IMR-90 (cell line): ENCODE measurements around the gene PLEKHG5. TPM values are rescaled to one million over a fixed set of nuclear protein-coding genes. Genes with fewer than 3 reads are reported as not detected.

Source experiments
- ATAC-seq: fragments of 200-7000 bp; cut with Tn5 transposase; 2 replicates; pipeline ENCODE4 v1.9.1; 2020; ENCODE audit warnings: low read depth, mild to moderate bottlenecking, moderate library complexity
- BruUV-seq: library from RNA; stranded (reverse); fragments of 400-500 nt; replicated peaks from 2 replicates; lab custom pipeline; 2021; lab: Mats Ljungman, UMichigan
- CTCF ChIA-PET: fragments of 300-600 bp; formaldehyde crosslinking; extraction: SDS; loops from one replicate; lab custom pipeline; 2021; ENCODE audit warnings: antibody characterized with exemption; lab: Yijun Ruan, JAX
- POLR2A ChIA-PET: fragments of 300-600 bp; sonication (Branson Sonifier 250); formaldehyde crosslinking; loops from one replicate; lab custom pipeline; 2022; ENCODE audit warnings: antibody characterized with exemption; ENCODE audit not compliant: unreplicated experiment; lab: Charles Lee
- DNase-seq: peaks from one replicate; pipeline ENCODE4 v3.0.0; 2013
- H2AFZ ChIP-seq: replicated peaks from 2 replicates; pipeline ENCODE3; 2013; ENCODE audit warnings: low read length, mild to moderate bottlenecking; ENCODE audit not compliant: poor library complexity
- H2AK5ac ChIP-seq: 2 replicates; pipeline ENCODE4 v1.6.1; 2013; ENCODE audit warnings: low read depth, low read length, inconsistent platforms
- H2AK9ac ChIP-seq: replicated peaks from 2 replicates; pipeline ENCODE3; 2013; ENCODE audit warnings: mild to moderate bottlenecking, low read depth, low read length, moderate library complexity; ENCODE audit not compliant: poor library complexity
- H2BK120ac ChIP-seq: 2 replicates; pipeline ENCODE4 v1.6.1; 2013; ENCODE audit warnings: low read depth, low read length, inconsistent platforms
- H2BK15ac ChIP-seq: 3 replicates; pipeline ENCODE4 v1.6.1; 2013; ENCODE audit warnings: low read depth, low read length, inconsistent platforms
- H2BK20ac ChIP-seq: 2 replicates; pipeline ENCODE4 v1.6.1; 2013; ENCODE audit warnings: low read depth, mild to moderate bottlenecking, inconsistent platforms, low read length, moderate library complexity
- H2BK5ac ChIP-seq: 2 replicates; pipeline ENCODE4 v1.6.1; 2013; ENCODE audit warnings: mild to moderate bottlenecking, low read depth, low read length, inconsistent platforms; ENCODE audit not compliant: poor library complexity, severe bottlenecking
- H3K14ac ChIP-seq: replicated peaks from 2 replicates; pipeline ENCODE4 v1.6.1; 2013; ENCODE audit warnings: low read depth, low read length, inconsistent platforms
- H3K18ac ChIP-seq: 2 replicates; pipeline ENCODE4 v1.6.1; 2013; ENCODE audit warnings: low read depth, low read length, control low read depth
- H3K23ac ChIP-seq: 2 replicates; pipeline ENCODE4 v1.6.1; 2013; ENCODE audit warnings: low read depth, low read length, inconsistent platforms
- H3K27ac ChIP-seq: 2 replicates; pipeline ENCODE4 v1.5.1; 2013; ENCODE audit warnings: mild to moderate bottlenecking, control low read depth, low read length; ENCODE audit not compliant: insufficient read depth
- H3K27me3 ChIP-seq: 2 replicates; pipeline ENCODE4 v1.6.1; 2013; ENCODE audit warnings: low read length; ENCODE audit not compliant: control insufficient read depth, insufficient read depth
- H3K36me3 ChIP-seq: 2 replicates; pipeline ENCODE4 v1.6.1; 2013; ENCODE audit warnings: low read length, mixed read lengths; ENCODE audit not compliant: control insufficient read depth, insufficient read depth
- H3K4ac ChIP-seq: 2 replicates; pipeline ENCODE4 v1.6.1; 2013; ENCODE audit warnings: low read depth, low read length, inconsistent platforms
- H3K4me1 ChIP-seq: 2 replicates; pipeline ENCODE4 v1.6.1; 2013; ENCODE audit warnings: low read length, mixed read lengths; ENCODE audit not compliant: control insufficient read depth, insufficient read depth
- H3K4me2 ChIP-seq: 2 replicates; pipeline ENCODE4 v1.6.1; 2013; ENCODE audit warnings: low read depth, mild to moderate bottlenecking, control low read depth, low read length, moderate library complexity
- H3K4me3 ChIP-seq: 2 replicates; pipeline ENCODE4 v1.5.1; 2013; ENCODE audit warnings: low read depth, mild to moderate bottlenecking, control low read depth, low read length, moderate library complexity; ENCODE audit not compliant: insufficient read depth
- H3K56ac ChIP-seq: 2 replicates; pipeline ENCODE4 v1.6.1; 2013; ENCODE audit warnings: low read length, inconsistent platforms; ENCODE audit not compliant: insufficient read depth; ENCODE audit errors: extremely low read depth
- H3K79me1 ChIP-seq, 2 experiments: 2 replicates each; pipeline ENCODE4 v1.6.1; 2013; ENCODE audit warnings: low read length in 2 of 2, inconsistent platforms in 1 of 2, low read depth in 1 of 2
- H3K9ac ChIP-seq: 2 replicates; pipeline ENCODE4 v1.6.1; 2013; ENCODE audit warnings: low read depth, low read length, control low read depth
- H3K9me1 ChIP-seq: 2 replicates; pipeline ENCODE4 v1.6.1; 2013; ENCODE audit warnings: low read length, inconsistent platforms; ENCODE audit not compliant: insufficient read depth
- H3K9me3 ChIP-seq: 2 replicates; pipeline ENCODE4 v1.6.1; 2013; ENCODE audit warnings: low read length; ENCODE audit not compliant: control insufficient read depth, insufficient read depth
- H4K20me1 ChIP-seq: 2 replicates; pipeline ENCODE4 v1.6.1; 2013; ENCODE audit warnings: low read length, inconsistent platforms; ENCODE audit not compliant: insufficient read depth
- H4K5ac ChIP-seq: 2 replicates; pipeline ENCODE4 v1.6.1; 2013; ENCODE audit warnings: mild to moderate bottlenecking, low read depth, low read length, control low read depth
- H4K8ac ChIP-seq, 2 experiments: 2 replicates each; pipeline ENCODE4 v1.6.1; 2013; ENCODE audit warnings: low read depth in 2 of 2, low read length in 2 of 2, control low read depth in 1 of 2, inconsistent platforms in 1 of 2
- H4K91ac ChIP-seq: 2 replicates; pipeline ENCODE4 v1.6.1; 2013; ENCODE audit warnings: low read depth, low read length, inconsistent platforms; ENCODE audit not compliant: insufficient read depth
- BHLHE40 ChIP-seq: fragments of 150-350 bp; IDR thresholded peaks from 2 replicates; pipeline ENCODE4 v1.6.1; 2016; ENCODE audit warnings: mild to moderate bottlenecking, low read depth, low read length
- CEBPB ChIP-seq: IDR thresholded peaks from 2 replicates; pipeline ENCODE4 v1.6.1; 2012; ENCODE audit warnings: low read depth, low read length, improper control_type of control experiment
- CHD1 ChIP-seq: IDR thresholded peaks from 2 replicates; pipeline ENCODE4 v1.6.1; 2012; ENCODE audit warnings: low read depth, low read length, improper control_type of control experiment
- CTCF ChIP-seq: conservative IDR thresholded peaks from 2 replicates; pipeline ENCODE4 v1.5.1; 2012; ENCODE audit warnings: mild to moderate bottlenecking, low read depth, low read length, improper control_type of control experiment
- ELK1 ChIP-seq: fragments of 150-350 bp; IDR thresholded peaks from 2 replicates; pipeline ENCODE4 v1.6.1; 2016; ENCODE audit warnings: low read depth, mild to moderate bottlenecking, low read length, moderate library complexity, borderline replicate concordance
- FOS ChIP-seq: fragments of 150-350 bp; IDR thresholded peaks from 2 replicates; pipeline ENCODE4 v1.6.1; 2016; ENCODE audit warnings: low read depth, low read length
- MAFK ChIP-seq: IDR thresholded peaks from 2 replicates; pipeline ENCODE4 v1.6.1; 2012; ENCODE audit warnings: low read depth, low read length, improper control_type of control experiment
- MAZ ChIP-seq: IDR thresholded peaks from 2 replicates; pipeline ENCODE4 v1.6.1; 2012; ENCODE audit warnings: low read depth, mild to moderate bottlenecking, low read length, improper control_type of control experiment, moderate library complexity, borderline replicate concordance
- MXI1 ChIP-seq: IDR thresholded peaks from 2 replicates; pipeline ENCODE4 v1.6.1; 2012; ENCODE audit warnings: low read depth, mild to moderate bottlenecking, low read length, moderate library complexity, borderline replicate concordance
- NFE2L2 ChIP-seq: fragments of 150-350 bp; IDR thresholded peaks from 2 replicates; pipeline ENCODE4 v1.6.1; 2016; ENCODE audit warnings: low read depth, mild to moderate bottlenecking, low read length
- POLR2A ChIP-seq: IDR thresholded peaks from 2 replicates; pipeline ENCODE4 v1.6.1; 2012; ENCODE audit warnings: mild to moderate bottlenecking, low read depth, low read length
- RAD21 ChIP-seq: IDR thresholded peaks from 2 replicates; pipeline ENCODE4 v1.6.1; 2012; ENCODE audit warnings: low read length, improper control_type of control experiment
- RCOR1 ChIP-seq: IDR thresholded peaks from 2 replicates; pipeline ENCODE4 v1.6.1; 2012; ENCODE audit warnings: mild to moderate bottlenecking, low read length, improper control_type of control experiment; ENCODE audit not compliant: insufficient replicate concordance
- RFX5 ChIP-seq: IDR thresholded peaks from 2 replicates; pipeline ENCODE4 v1.8.0; 2012; ENCODE audit warnings: low read depth, mild to moderate bottlenecking, low read length, moderate library complexity
- SMC3 ChIP-seq: fragments of 150-350 bp; IDR thresholded peaks from 2 replicates; pipeline ENCODE4 v1.6.1; 2016; ENCODE audit warnings: low read depth, mild to moderate bottlenecking, antibody characterized with exemption, low read length, moderate library complexity
- USF2 ChIP-seq: fragments of 150-350 bp; IDR thresholded peaks from 2 replicates; pipeline ENCODE4 v1.6.1; 2017; ENCODE audit warnings: mild to moderate bottlenecking, antibody characterized with exemption, low read length, low read depth
- WGBS, 2 experiments: methylation state at CpG; one replicate each; pipeline versions ENCODE4 v1.1.5 to v1.1.7; 2013; ENCODE audit warnings: missing lambda C conversion rate in 2 of 2; ENCODE audit not compliant: insufficient read length in 1 of 2; ENCODE audit errors: extremely low coverage in 2 of 2; 5-methylcytosine and 5-hydroxymethylcytosine counted together
- dilution Hi-C: fragments of 300-500 bp; cut with HindIII; formaldehyde crosslinking; loops from one replicate; pipeline ENCODE4 v1.14.3; 2018; ENCODE audit warnings: low sequenced_read_pairs; ENCODE audit not compliant: unreplicated experiment
- in situ Hi-C: fragments of 300-500 bp; cut with MboI; formaldehyde crosslinking; loops from 3 replicates; pipeline ENCODE4 v1.14.3; 2019; ENCODE audit warnings: low sequenced_read_pairs, inconsistent platforms, mixed read lengths
- intact Hi-C: fragments of 100-400 bp; cut with micrococcal nuclease; formaldehyde crosslinking; loops from 2 replicates; pipeline ENCODE4 v1.10.0; 2022
- polyA plus RNA-seq, 3 experiments: library from polyadenylated mRNA; depleted of rRNA; stranded (reverse); fragments of >200 nt; gene quantifications; 2 replicates each; pipeline ENCODE4 v1.2.3, GENCODE V29; 2012; ENCODE audit warnings: low replicate concordance in 1 of 3
- total RNA-seq: library from RNA; depleted of rRNA; stranded (reverse); fragments of >200 nt; gene quantifications from 2 replicates; pipeline ENCODE4 v1.2.3, GENCODE V29; 2012

Gene PLEKHG5
- total and polyA plus RNA-seq, 2 of the 4 experiments (the other 2 are of a cell fraction): 4.8 to 11.6 TPM

GRCh38 chr1:6441586-6441985, 49.9 kb downstream of the PLEKHG5 start:
- no peak overlapping the region for H3K23ac ChIP-seq
- POLR2A ChIA-PET: no interaction called here
- H3K79me1 ChIP-seq: no peaks in the 10 kb centered on the region
- H2AK5ac ChIP-seq: no peak overlapping the region
- H2BK120ac ChIP-seq: no peak overlapping the region
- H3K27ac ChIP-seq: no peak overlapping the region
- no peaks in the 10 kb centered on the region for H3K36me3 ChIP-seq
- no peak overlapping the region for H3K9ac ChIP-seq
- no peaks in the 10 kb centered on the region for H3K9me3 ChIP-seq
- no peak overlapping the region for H2BK15ac ChIP-seq
- no peak overlapping the region for H3K4me2 ChIP-seq
- no peak overlapping the region for H3K56ac ChIP-seq
- CTCF ChIA-PET: interaction anchor here (1.3 kb wide), 1 partner anchor 194 kb away, joined by 3 read pairs; no protein-coding TSS in a partner anchor
- no peak for DNase-seq
- no peak overlapping the region for H4K91ac ChIP-seq
- no peak overlapping the region for H2AK9ac ChIP-seq
- dilution Hi-C loops: no loop called here
- WGBS, 2 experiments: 58% methylated on average over 2 of the region's 7 CpGs; no CpG with 5 or more reads in 1 of the 2 experiments
- TF ChIP-seq POLR2A (no peak), RAD21 (no peak), CHD1 (no peak), USF2 (no peak), ELK1 (no peak), BHLHE40 (no peak), CEBPB (no peak), NFE2L2 (no peak), MAFK (no peak), FOS (no peak), CTCF (no peak), MAZ (no peak), RFX5 (no peak), SMC3 (no peak), MXI1 (no peak), RCOR1 (no peak)
- H3K4me1 ChIP-seq: peaks cover 1% of the 10 kb centered on the region; the same call in 1 of the 2 replicates
- H2BK20ac ChIP-seq: no peak overlapping the region
- no peak for ATAC-seq
- intact Hi-C loops: no loop called here
- H3K27me3 ChIP-seq: peaks cover 36% of the 10 kb centered on the region
- H4K20me1 ChIP-seq: no peaks in the 10 kb centered on the region; the same call in 1 of the 2 replicates
- in situ Hi-C loops: no loop called here
- H4K5ac ChIP-seq: no peak overlapping the region
- H3K9me1 ChIP-seq: no peaks in the 10 kb centered on the region; the same call in 1 of the 2 replicates
- BruUV-seq: no TSS peak
- H2AFZ ChIP-seq: no peak overlapping the region
- no peak overlapping the region for H3K18ac ChIP-seq
- H4K8ac ChIP-seq: no peak overlapping the region
- H3K4ac ChIP-seq: no peak overlapping the region
- H2BK5ac ChIP-seq: no peak overlapping the region
- no peak overlapping the region for H3K14ac ChIP-seq
- no peak overlapping the region for H3K4me3 ChIP-seq
